ENCODE results near the gene TRIM7. TPM values are rescaled to one million over a fixed set of nuclear protein-coding genes. Genes with fewer than 3 reads are reported as not detected.

The TRIM7 gene
- total and polyA plus RNA-seq, 9 of the 15 experiments (the other 6 are each of a cell fraction or from before 2014, with no cell fraction given), result 2.6 to 14.9 (median 8.9) TPM

DNA sequence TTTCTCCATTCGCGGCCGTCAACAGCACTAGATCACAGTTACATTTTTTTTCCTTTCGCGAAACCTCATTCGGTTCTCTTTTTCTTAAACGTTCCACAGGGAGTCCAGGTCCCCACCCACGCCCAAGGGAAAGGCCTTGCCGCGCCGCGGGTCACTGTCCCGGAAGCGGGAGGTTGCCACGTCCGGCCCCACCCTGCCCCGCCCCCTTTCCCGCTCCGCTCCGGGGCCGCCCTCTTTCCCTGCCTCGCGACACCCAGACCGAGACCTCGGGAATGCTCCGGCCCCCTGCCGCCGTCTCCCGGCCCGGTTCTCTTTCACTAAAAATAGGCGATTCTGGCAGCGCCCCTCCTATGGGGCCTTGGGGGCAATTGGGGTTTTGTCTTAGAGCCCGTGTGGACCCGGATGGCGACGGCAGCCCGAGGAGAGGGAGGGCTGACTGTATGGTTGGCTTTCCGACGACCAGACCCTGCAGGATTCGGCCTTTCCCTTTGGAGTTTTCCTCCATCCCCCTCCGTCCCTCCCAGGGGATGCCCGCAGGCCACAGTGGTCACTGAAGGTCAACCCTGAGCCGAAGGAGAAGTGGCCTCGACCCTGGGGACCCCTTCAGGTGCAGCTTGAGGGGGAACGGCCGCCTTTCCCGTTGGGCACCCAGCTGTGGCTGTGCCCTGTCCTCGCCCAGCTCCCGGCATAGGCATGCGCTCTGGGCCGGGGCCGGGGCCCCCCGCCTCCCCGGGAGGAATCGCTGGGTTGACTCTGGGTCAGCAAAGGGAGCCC is 41.5 kb upstream of the TRIM7 start (continued):
- TF ChIP-seq, protein P1, sequence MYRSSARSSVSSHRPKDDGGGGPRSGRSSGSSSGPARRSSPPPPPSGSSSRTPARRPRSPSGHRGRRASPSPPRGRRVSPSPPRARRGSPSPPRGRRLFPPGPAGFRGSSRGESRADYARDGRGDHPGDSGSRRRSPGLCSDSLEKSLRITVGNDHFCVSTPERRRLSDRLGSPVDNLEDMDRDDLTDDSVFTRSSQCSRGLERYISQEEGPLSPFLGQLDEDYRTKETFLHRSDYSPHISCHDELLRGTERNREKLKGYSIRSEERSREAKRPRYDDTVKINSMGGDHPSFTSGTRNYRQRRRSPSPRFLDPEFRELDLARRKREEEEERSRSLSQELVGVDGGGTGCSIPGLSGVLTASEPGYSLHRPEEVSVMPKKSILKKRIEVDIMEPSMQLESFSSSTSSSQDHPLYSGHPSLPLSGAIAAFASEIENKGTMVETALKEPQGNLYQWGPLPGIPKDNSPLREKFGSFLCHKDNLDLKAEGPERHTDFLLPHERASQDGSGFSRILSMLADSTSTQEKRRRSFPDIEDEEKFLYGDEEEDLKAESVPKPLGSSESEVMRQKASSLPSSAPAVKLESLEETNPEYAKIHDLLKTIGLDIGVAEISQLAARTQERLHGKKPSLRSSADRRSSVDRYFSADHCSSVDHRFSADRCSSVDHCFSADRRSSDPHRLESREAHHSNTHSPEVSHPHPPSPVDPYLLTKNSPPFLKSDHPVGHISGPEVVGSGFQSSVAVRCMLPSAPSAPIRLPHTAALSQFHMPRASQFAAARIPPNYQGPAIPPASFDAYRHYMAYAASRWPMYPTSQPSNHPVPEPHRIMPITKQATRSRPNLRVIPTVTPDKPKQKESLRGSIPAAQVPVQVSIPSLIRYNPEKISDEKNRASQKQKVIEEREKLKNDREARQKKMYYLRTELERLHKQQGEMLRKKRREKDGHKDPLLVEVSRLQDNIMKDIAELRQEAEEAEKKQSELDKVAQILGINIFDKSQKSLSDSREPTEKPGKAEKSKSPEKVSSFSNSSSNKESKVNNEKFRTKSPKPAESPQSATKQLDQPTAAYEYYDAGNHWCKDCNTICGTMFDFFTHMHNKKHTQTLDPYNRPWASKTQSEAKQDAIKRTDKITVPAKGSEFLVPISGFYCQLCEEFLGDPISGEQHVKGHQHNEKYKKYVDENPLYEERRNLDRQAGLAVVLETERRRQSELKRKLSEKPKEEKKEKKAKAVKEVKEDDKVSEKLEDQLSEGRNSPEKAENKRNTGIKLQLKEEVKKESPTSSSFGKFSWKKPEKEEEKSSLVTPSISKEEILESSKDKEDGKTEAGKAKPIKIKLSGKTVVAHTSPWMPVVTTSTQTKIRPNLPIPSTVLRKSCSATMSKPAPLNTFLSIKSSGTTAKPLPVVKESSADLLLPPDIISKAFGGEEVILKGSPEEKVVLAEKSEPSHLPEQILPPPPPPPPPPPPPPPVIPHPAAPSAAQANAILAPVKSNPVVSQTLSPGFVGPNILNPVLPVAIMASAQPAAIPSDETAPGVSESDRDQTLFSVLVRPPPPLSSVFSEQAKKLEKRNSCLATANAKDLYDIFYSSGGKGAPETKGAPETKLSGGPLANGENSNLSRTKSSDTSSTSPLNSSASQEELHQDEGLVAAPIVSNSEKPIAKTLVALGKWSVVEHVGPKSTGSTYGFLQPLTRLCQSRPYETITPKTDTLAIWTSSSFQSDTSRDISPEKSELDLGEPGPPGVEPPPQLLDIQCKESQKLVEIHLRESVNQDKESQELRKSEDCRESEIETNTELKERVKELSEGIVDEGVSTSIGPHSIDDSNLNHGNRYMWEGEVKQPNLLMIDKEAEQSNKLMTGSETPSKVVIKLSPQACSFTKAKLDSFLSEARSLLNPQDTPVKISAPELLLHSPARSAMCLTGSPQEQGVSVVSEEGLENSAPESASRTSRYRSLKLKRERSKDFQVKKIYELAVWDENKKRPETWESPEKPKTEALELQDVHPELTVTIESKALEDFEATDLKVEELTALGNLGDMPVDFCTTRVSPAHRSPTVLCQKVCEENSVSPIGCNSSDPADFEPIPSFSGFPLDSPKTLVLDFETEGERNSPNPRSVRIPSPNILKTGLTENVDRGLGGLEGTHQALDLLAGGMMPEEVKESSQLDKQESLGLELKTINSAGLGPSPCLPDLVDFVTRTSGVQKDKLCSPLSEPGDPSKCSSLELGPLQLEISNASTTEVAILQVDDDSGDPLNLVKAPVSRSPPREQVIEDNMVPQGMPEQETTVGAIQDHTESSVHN (IDR thresholded peaks at IDR 0.05; ENCODE audit: borderline replicate concordance in 1 of 2, low read depth in 1 of 2), result no peak
- TF ChIP-seq, protein P2, sequence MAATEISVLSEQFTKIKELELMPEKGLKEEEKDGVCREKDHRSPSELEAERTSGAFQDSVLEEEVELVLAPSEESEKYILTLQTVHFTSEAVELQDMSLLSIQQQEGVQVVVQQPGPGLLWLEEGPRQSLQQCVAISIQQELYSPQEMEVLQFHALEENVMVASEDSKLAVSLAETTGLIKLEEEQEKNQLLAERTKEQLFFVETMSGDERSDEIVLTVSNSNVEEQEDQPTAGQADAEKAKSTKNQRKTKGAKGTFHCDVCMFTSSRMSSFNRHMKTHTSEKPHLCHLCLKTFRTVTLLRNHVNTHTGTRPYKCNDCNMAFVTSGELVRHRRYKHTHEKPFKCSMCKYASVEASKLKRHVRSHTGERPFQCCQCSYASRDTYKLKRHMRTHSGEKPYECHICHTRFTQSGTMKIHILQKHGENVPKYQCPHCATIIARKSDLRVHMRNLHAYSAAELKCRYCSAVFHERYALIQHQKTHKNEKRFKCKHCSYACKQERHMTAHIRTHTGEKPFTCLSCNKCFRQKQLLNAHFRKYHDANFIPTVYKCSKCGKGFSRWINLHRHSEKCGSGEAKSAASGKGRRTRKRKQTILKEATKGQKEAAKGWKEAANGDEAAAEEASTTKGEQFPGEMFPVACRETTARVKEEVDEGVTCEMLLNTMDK (IDR thresholded peaks at IDR 0.05; ENCODE audit: borderline replicate concordance, insufficient read depth, low read depth, low read length, poor library complexity, severe bottlenecking), result peak; percentile 39
- TF ChIP-seq FIP1L1 (IDR thresholded peaks at IDR 0.05; ENCODE audit: low read depth, low read length, poor library complexity, severe bottlenecking) (no peak), SIN3A (IDR thresholded peaks at IDR 0.05; ENCODE audit: borderline replicate concordance in 2 of 2, control insufficient read depth in 1 of 2, low read depth in 2 of 2, low read length in 2 of 2) (peak in 1 of 2 experiments; percentile 61; a peak in 1 of 4 replicates), SMAD4 (CRISPR knock-in tag; conservative IDR thresholded peaks at IDR 0.05) (peak; percentile 14; the same call in 1 of the 2 replicates), KAT8 (IDR thresholded peaks at IDR 0.05; ENCODE audit: low read depth) (no peak), NFIC (IDR thresholded peaks at IDR 0.05) (peak; percentile 20; the same call in 1 of the 2 replicates), NR2C2 (CRISPR knock-in tag; IDR thresholded peaks at IDR 0.05) (no peak), NR2C2 (tag; IDR thresholded peaks at IDR 0.05) (peak; percentile 88), CREB1 (IDR thresholded peaks at IDR 0.05) (0 out of 2 replicates have a peak, but pooled peaks have one; percentile 17), CREB1 (CRISPR knock-in tag; IDR thresholded peaks at IDR 0.05) (no peak), PHB (CRISPR knock-in tag; IDR thresholded peaks at IDR 0.05) (0 out of 2 replicates have a peak, but pooled peaks have one; percentile 44), GTF2A2 (tag; IDR thresholded peaks at IDR 0.05) (no peak), ETV5 (CRISPR knock-in tag; IDR thresholded peaks at IDR 0.05; ENCODE audit: low read depth) (peak; percentile 82), SP1 (CRISPR knock-in tag; IDR thresholded peaks at IDR 0.05) (peak; percentile 56), POLR2B (IDR thresholded peaks at IDR 0.05; ENCODE audit: low read depth, partially characterized antibody) (peak; percentile 69), POLR3G (IDR thresholded peaks at IDR 0.05; ENCODE audit: extremely low read depth, insufficient read length, insufficient replicate concordance) (no peak)
